Measurements from ENCODE around the gene SLC44A5. TPM values are rescaled to one million over a fixed set of nuclear protein-coding genes. Genes with fewer than 3 reads are reported as not detected.
"Not testable (repeated sequence)": the region's sequence is repeated elsewhere in the genome, so short reads cannot be mapped to it uniquely, and the experiment has no call there.

SLC44A5 gene
- total RNA-seq, 2 donors from 2014 or later: 1.1 TPM; not detected in 1

GRCh38 chr1:75492011-75492410 lies 118.9 kb downstream of the SLC44A5 start:
- Mint-ChIP-seq H3K4me3 (no peak overlapping the region), H3K27me3 (no peaks in the 10 kb centered on the region), H3K27ac (no peak overlapping the region), H3K4me1 (no peaks in the 10 kb centered on the region), H3K36me3 (ENCODE audit: low read depth) (no peaks in the 10 kb centered on the region)
- no peak for ATAC-seq
- no peak for DNase-seq
- no peaks in the 10 kb centered on the region for H3K9me3 ChIP-seq (ENCODE audit: control insufficient read depth, low read length, poor library complexity, severe bottlenecking)

GRCh38 chr1:75487399-75487798 lies 123.5 kb downstream of the SLC44A5 start:
- ATAC-seq: no peak
- Mint-ChIP-seq H3K27me3 (no peaks in the 10 kb centered on the region), H3K27ac (no peak overlapping the region), H3K4me3 (no peak overlapping the region), H3K36me3 (ENCODE audit: low read depth) (no peaks in the 10 kb centered on the region), H3K4me1 (no peaks in the 10 kb centered on the region)
- no peaks in the 10 kb centered on the region for H3K9me3 ChIP-seq (ENCODE audit: control insufficient read depth, low read length, poor library complexity, severe bottlenecking)
- no peak for DNase-seq

GRCh38 chr1:75484789-75485188 lies 126.1 kb downstream of the SLC44A5 start:
- Mint-ChIP-seq H3K36me3 (ENCODE audit: low read depth) (no peaks in the 10 kb centered on the region), H3K27ac (no peak overlapping the region), H3K27me3 (no peaks in the 10 kb centered on the region), H3K4me1 (no peaks in the 10 kb centered on the region), H3K4me3 (no peak overlapping the region)
- DNase-seq (no peak), ATAC-seq (no peak)
- H3K9me3 ChIP-seq (ENCODE audit: control insufficient read depth, low read length, poor library complexity, severe bottlenecking): no peaks in the 10 kb centered on the region

- no peak overlapping the region for H3K4me3 Mint-ChIP-seq
- H3K4me1 Mint-ChIP-seq: no peaks in the 10 kb centered on the region
Measured at GRCh38 chr1:75482951-75483350, 128.0 kb downstream of the SLC44A5 start.

GRCh38 chr1:75476486-75476885 lies 134.4 kb downstream of the SLC44A5 start:
- not testable (repeated sequence) for H3K27me3 Mint-ChIP-seq; H3K4me3 Mint-ChIP-seq; DNase-seq; H3K36me3 Mint-ChIP-seq (ENCODE audit: low read depth); ATAC-seq; H3K4me1 Mint-ChIP-seq; H3K9me3 ChIP-seq (ENCODE audit: control insufficient read depth, low read length, poor library complexity, severe bottlenecking); H3K27ac Mint-ChIP-seq

More at GRCh38 chr1:75482951-75483350, 128.0 kb downstream of the SLC44A5 start:
- no peaks in the 10 kb centered on the region for H3K9me3 ChIP-seq (ENCODE audit: control insufficient read depth, low read length, poor library complexity, severe bottlenecking)
- Mint-ChIP-seq H3K27ac (no peak overlapping the region), H3K36me3 (ENCODE audit: low read depth) (no peaks in the 10 kb centered on the region), H3K27me3 (no peaks in the 10 kb centered on the region)
- ATAC-seq (no peak), DNase-seq (no peak)

GRCh38 chr1:75475696-75476095 lies 135.2 kb downstream of the SLC44A5 start:
- H3K36me3 Mint-ChIP-seq (ENCODE audit: low read depth): no peaks in the 10 kb centered on the region
- H3K4me3 Mint-ChIP-seq: no peak overlapping the region
- no peak for DNase-seq

GRCh38 chr1:75472971-75473603 lies 137.8 kb downstream of the SLC44A5 start:
- ATAC-seq: no peak
- H3K9me3 ChIP-seq (ENCODE audit: control insufficient read depth, low read length, poor library complexity, severe bottlenecking): no peaks in the 10 kb centered on the region
- H3K4me3 Mint-ChIP-seq: no peak overlapping the region
- H3K27me3 Mint-ChIP-seq: no peaks in the 10 kb centered on the region
- H3K36me3 Mint-ChIP-seq (ENCODE audit: low read depth): no peaks in the 10 kb centered on the region
- no peak overlapping the region for H3K27ac Mint-ChIP-seq
- no peaks in the 10 kb centered on the region for H3K4me1 Mint-ChIP-seq
- no peak for DNase-seq

More at GRCh38 chr1:75475696-75476095, 135.2 kb downstream of the SLC44A5 start:
- H3K27ac Mint-ChIP-seq: no peak overlapping the region
- H3K27me3 Mint-ChIP-seq: no peaks in the 10 kb centered on the region
- ATAC-seq: no peak
- H3K9me3 ChIP-seq (ENCODE audit: control insufficient read depth, low read length, poor library complexity, severe bottlenecking): no peaks in the 10 kb centered on the region
- no peaks in the 10 kb centered on the region for H3K4me1 Mint-ChIP-seq

- Mint-ChIP-seq H3K36me3 (ENCODE audit: low read depth) (no peaks in the 10 kb centered on the region), H3K27ac (no peak overlapping the region), H3K27me3 (no peaks in the 10 kb centered on the region), H3K4me3 (no peak overlapping the region), H3K4me1 (no peaks in the 10 kb centered on the region)
- no peak for DNase-seq
- ATAC-seq: no peak
- no peaks in the 10 kb centered on the region for H3K9me3 ChIP-seq (ENCODE audit: control insufficient read depth, low read length, poor library complexity, severe bottlenecking)
Measured at GRCh38 chr1:75472089-75472970, 138.6 kb downstream of the SLC44A5 start.

GRCh38 chr1:75471252-75471651 lies 139.7 kb downstream of the SLC44A5 start:
- ATAC-seq: no peak
- H3K4me1 Mint-ChIP-seq: no peaks in the 10 kb centered on the region
- H3K27me3 Mint-ChIP-seq: no peaks in the 10 kb centered on the region
- no peaks in the 10 kb centered on the region for H3K36me3 Mint-ChIP-seq (ENCODE audit: low read depth)
- no peaks in the 10 kb centered on the region for H3K9me3 ChIP-seq (ENCODE audit: control insufficient read depth, low read length, poor library complexity, severe bottlenecking)
- H3K4me3 Mint-ChIP-seq: no peak overlapping the region
- no peak for DNase-seq
- H3K27ac Mint-ChIP-seq: no peak overlapping the region

- Mint-ChIP-seq H3K36me3 (ENCODE audit: low read depth) (no peaks in the 10 kb centered on the region), H3K4me3 (no peak overlapping the region), H3K27me3 (no peaks in the 10 kb centered on the region), H3K4me1 (no peaks in the 10 kb centered on the region), H3K27ac (no peak overlapping the region)
- no peaks in the 10 kb centered on the region for H3K9me3 ChIP-seq (ENCODE audit: control insufficient read depth, low read length, poor library complexity, severe bottlenecking)
- DNase-seq (no peak), ATAC-seq (no peak)
Measured at GRCh38 chr1:75470448-75470847, 140.5 kb downstream of the SLC44A5 start.

- ATAC-seq (no peak), DNase-seq (no peak)
- H3K27ac Mint-ChIP-seq: no peak overlapping the region
- no peaks in the 10 kb centered on the region for H3K27me3 Mint-ChIP-seq
- no peaks in the 10 kb centered on the region for H3K4me1 Mint-ChIP-seq
- no peaks in the 10 kb centered on the region for H3K9me3 ChIP-seq (ENCODE audit: control insufficient read depth, low read length, poor library complexity, severe bottlenecking)
- no peaks in the 10 kb centered on the region for H3K36me3 Mint-ChIP-seq (ENCODE audit: low read depth)
- no peak overlapping the region for H3K4me3 Mint-ChIP-seq
Measured at GRCh38 chr1:75469586-75470173, 141.2 kb downstream of the SLC44A5 start.

GRCh38 chr1:75461808-75462325 lies 149.0 kb downstream of the SLC44A5 start:
- Mint-ChIP-seq H3K4me1 (no peaks in the 10 kb centered on the region), H3K4me3 (no peak overlapping the region), H3K27ac (no peak overlapping the region), H3K27me3 (no peaks in the 10 kb centered on the region), H3K36me3 (ENCODE audit: low read depth) (no peaks in the 10 kb centered on the region)
- H3K9me3 ChIP-seq (ENCODE audit: control insufficient read depth, low read length, poor library complexity, severe bottlenecking): no peaks in the 10 kb centered on the region
- DNase-seq (no peak), ATAC-seq (no peak)

GRCh38 chr1:75449998-75450397 lies 160.9 kb downstream of the SLC44A5 start:
- no peak overlapping the region for H3K27ac Mint-ChIP-seq
- H3K4me3 Mint-ChIP-seq: no peak overlapping the region
- DNase-seq (no peak), ATAC-seq (no peak)
- no peaks in the 10 kb centered on the region for H3K9me3 ChIP-seq (ENCODE audit: control insufficient read depth, low read length, poor library complexity, severe bottlenecking)
- no peaks in the 10 kb centered on the region for H3K4me1 Mint-ChIP-seq
- no peaks in the 10 kb centered on the region for H3K36me3 Mint-ChIP-seq (ENCODE audit: low read depth)
- H3K27me3 Mint-ChIP-seq: no peaks in the 10 kb centered on the region

All from T-helper 17 cell (primary cell).